GM18520 (cell line): Measurements from ENCODE around the gene GABBR1.

Experiments
- ATAC-seq: cut with Tn5 transposase; IDR thresholded peaks from one replicate; pipeline ENCODE4 v1.9.1; 2021; ENCODE audit not compliant: unreplicated experiment

GABBR1 gene

DNA sequence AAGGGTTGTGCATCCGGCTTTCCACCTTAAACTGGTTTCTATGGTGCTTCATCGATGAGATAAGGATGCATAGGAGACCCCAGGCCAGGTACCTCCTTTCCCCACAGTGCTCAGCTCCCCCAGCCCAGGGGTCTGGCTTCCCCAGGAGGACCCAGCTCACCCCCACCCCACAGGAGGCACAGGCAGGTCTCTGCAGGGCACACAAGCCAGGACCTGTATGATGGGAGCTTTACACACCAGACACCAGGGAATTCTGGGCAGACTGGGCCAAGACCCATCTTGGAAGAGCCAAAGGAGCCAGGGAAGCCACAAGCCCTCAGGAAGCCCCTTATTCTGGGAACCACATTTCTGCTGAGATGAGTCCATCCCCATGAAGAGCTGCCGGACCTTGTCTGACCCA is 103.0 kb downstream of the GABBR1 start:
- no peak for ATAC-seq

GRCh38 chr6:29528988-29529560 is 103.9 kb downstream of the GABBR1 start:
- ATAC-seq = no peak

DNA sequence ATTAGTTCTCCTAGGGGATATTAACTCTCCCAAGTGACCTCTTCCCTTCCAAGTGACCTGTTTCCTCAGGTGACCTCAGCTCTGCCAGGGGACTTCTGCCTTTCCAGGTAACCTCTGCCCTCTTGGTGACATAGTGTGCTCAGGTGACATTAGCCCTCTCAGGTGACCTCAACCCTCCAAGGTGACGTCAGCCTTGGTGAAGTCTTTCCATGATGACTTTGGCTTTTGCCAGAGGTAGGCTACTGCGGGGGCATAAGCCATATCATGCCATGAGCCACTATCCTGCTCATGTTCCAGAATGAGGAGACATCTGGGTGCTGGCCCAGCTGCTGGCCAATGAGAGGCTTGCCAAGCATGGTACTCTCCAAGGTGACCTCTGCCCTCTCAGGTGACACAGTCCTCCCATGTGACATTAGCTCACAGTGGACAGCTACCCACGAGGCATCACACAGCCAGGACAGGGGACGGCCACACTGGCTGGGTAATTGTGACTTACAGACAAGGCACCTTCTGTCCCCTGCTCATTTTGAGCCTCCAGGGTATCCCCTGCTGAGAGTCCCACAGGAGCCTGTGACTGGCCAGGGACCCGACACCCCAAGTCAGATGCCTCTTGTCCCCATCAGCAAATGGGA is 104.6 kb downstream of the GABBR1 start:
- ATAC-seq = no peak

DNA sequence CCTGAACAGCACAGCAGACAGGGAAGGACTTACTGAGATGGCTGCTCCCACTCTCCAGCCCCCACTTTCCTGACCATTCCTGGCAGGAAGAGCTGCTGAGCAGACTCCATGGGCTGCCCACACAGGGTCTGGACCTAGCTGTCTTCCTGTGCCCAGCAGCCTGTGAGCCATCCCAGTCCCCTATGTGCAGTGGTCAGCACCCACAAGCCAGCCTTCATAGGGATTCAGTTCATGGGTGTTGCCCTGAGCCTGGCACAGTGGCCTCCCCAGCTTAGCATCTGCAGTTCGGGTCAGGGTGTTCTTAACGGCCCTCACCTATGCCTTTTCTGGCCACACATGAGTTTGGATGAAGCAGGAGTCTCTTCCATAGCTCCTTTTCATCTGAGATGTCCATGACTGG is 105.4 kb downstream of the GABBR1 start:
- no peak for ATAC-seq

GRCh38 chr6:29527126-29527525 is 105.9 kb downstream of the GABBR1 start:
- no peak for ATAC-seq

- no peak for ATAC-seq
Measured at GRCh38 chr6:29525311-29525639, 107.7 kb downstream of the GABBR1 start.

GRCh38 chr6:29524444-29525310 is 108.3 kb downstream of the GABBR1 start:
- ATAC-seq = no peak

GRCh38 chr6:29524044-29524443 is 108.9 kb downstream of the GABBR1 start:
- no peak for ATAC-seq

GRCh38 chr6:29522227-29522626 is 110.8 kb downstream of the GABBR1 start:
- ATAC-seq = no peak

DNA sequence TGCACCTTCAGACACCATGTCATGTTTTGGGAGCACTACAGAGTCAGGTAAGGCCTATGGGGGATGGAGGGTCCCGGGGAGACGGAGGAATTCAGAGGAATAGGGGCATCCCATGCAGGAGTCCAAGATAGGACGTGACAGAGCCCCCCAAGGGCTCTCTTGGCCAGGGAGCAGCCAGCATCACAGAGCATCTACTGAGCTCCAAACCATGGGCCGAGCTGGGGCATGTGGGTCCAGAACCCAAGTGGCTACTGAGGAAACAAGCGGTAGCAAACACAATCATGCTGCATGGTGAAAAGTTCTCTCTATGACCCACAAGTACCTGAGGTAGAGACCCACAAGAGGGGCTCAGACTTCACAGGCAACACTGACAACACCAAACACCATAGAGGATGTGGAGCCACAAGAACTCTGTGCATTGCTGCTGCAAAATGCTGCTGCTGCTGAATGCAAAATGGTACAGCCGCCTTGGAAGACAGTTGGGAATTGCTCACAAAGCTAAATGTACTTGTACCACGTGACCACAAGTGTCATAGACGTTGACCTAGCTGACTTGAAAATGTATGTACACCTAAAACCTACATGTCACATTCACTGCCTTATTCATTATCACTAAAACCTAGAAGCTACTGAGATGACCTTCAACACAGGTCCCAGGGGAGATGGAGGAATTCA is 111.8 kb downstream of the GABBR1 start:
- no peak for ATAC-seq

DNA sequence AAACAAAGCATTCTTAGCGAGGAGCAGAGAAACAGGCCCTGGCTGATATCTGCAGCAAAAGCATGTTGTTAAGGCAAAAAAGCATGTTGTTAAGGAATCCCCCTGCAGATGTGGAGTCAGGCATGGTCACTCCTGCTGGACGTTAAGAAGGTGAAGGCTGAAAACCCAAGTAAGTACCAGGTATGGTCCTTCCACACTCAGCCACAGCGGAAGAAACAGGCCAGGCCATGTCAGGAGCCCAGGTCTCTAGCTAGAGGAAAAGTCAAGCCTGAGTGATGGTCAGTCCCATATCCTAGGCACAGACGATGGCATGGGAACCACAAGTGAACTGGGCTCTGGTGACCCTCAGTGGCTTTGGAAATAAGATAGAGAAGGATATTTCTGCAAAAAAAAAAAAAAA is 112.8 kb downstream of the GABBR1 start:
- ATAC-seq = no peak

- no peak for ATAC-seq
Measured at GRCh38 chr6:29519291-29520010, 113.5 kb downstream of the GABBR1 start.

- no peak for ATAC-seq
Measured at GRCh38 chr6:29517728-29518440, 115.1 kb downstream of the GABBR1 start.

GRCh38 chr6:29517245-29517644 is 115.7 kb downstream of the GABBR1 start:
- ATAC-seq = no peak

DNA sequence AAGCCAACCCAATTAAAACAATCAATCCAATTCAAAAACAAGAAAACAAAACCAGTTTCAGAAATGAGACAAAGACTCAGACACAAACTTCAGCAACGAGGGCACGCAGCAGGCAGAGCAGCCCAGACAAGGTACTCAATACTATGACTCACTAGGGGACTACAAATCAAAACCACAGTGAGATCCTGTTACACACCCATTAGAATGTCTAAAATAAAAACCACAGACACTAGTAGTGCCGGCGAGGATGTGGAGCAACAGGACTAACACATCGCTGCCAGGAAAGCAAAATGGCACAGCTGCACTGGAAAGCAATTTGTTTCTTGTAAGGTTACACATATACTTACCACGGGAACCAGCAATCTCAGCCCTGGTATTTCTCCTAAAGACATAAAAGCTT is 116.9 kb downstream of the GABBR1 start:
- ATAC-seq = no peak

GRCh38 chr6:29510746-29511300 is 122.2 kb downstream of the GABBR1 start:
- no peak for ATAC-seq

GRCh38 chr6:29510202-29510601 is 122.8 kb downstream of the GABBR1 start:
- ATAC-seq = no peak
